HG02623 (cell line): ENCODE data around the gene PEMT.

ENCODE experiments used
- ATAC-seq: cut with Tn5 transposase; IDR thresholded peaks from one replicate; pipeline ENCODE4 v1.9.1; 2021; ENCODE audit warnings: moderate library complexity; ENCODE audit not compliant: unreplicated experiment

PEMT gene

GRCh38 chr17:17572010-17572785 is 19.3 kb downstream of the PEMT start:
- no peak for ATAC-seq

GRCh38 chr17:17570798-17571716 is 20.5 kb downstream of the PEMT start:
- no peak for ATAC-seq

GRCh38 chr17:17570140-17570797 is 21.2 kb downstream of the PEMT start:
- no peak for ATAC-seq

- no peak for ATAC-seq
Observed at GRCh38 chr17:17569691-17570090, 21.8 kb downstream of the PEMT start.

- no peak for ATAC-seq
Observed at GRCh38 chr17:17568772-17569195, 22.7 kb downstream of the PEMT start.

- ATAC-seq: no peak
Observed at GRCh38 chr17:17567631-17568030, 23.9 kb downstream of the PEMT start.

- ATAC-seq: no peak
Observed at GRCh38 chr17:17566896-17567513, 24.5 kb downstream of the PEMT start.

- no peak for ATAC-seq
Observed at GRCh38 chr17:17565471-17566339, 25.8 kb downstream of the PEMT start.

GRCh38 chr17:17564896-17565295 is 26.6 kb downstream of the PEMT start:
- no peak for ATAC-seq

GRCh38 chr17:17564323-17564722 is 27.2 kb downstream of the PEMT start:
- no peak for ATAC-seq

GRCh38 chr17:17563530-17563929 is 28.0 kb downstream of the PEMT start:
- no peak for ATAC-seq

GRCh38 chr17:17562146-17562511 is 29.4 kb downstream of the PEMT start:
- no peak for ATAC-seq

GRCh38 chr17:17561408-17562145 is 29.9 kb downstream of the PEMT start:
- no peak for ATAC-seq

- ATAC-seq: no peak
Observed at GRCh38 chr17:17560975-17561374, 30.5 kb downstream of the PEMT start.

GRCh38 chr17:17560167-17560566 is 31.3 kb downstream of the PEMT start:
- no peak for ATAC-seq

GRCh38 chr17:17559164-17559563 is 32.3 kb downstream of the PEMT start:
- no peak for ATAC-seq

- no peak for ATAC-seq
Observed at GRCh38 chr17:17558431-17558830, 33.1 kb downstream of the PEMT start.

GRCh38 chr17:17557796-17558195 is 33.7 kb downstream of the PEMT start:
- ATAC-seq: no peak

- ATAC-seq: no peak
Observed at GRCh38 chr17:17556671-17557070, 34.8 kb downstream of the PEMT start.
